Measurements from ENCODE around the gene RIN3. TPM values are rescaled to one million over a fixed set of nuclear protein-coding genes. Genes with fewer than 3 reads are reported as not detected.
A peak's percentile ranks its signal among the peaks of the same experiment; 100 is the strongest.

RIN3 gene
- total and polyA plus RNA-seq, 2 of the 4 experiments (the other 2 are of a cell fraction): 2.5 to 11.1 TPM

- Histone ChIP-seq H2BK120ac (ENCODE audit: low read depth, low read length) (peak overlapping the region; percentile 99), H3K9me3 (ENCODE audit: control insufficient read depth, insufficient read depth, low read length) (no peaks in the 10 kb centered on the region), H3K23ac (ENCODE audit: low read depth, low read length) (peak overlapping the region; percentile 90), H4K91ac (ENCODE audit: insufficient read depth, low read depth, low read length) (peak overlapping the region; percentile 92), H3K9me1 (ENCODE audit: insufficient read depth, low read length) (peaks cover 9% of the 10 kb centered on the region), H3K79me1 (ENCODE audit: low read depth in 1 of 2, low read length in 2 of 2) (peaks cover 9 to 29% of the 10 kb centered on the region in 2 experiments; a peak in 3 of 4 replicates), H2AK9ac (replicated peaks; ENCODE audit: low read depth, low read length, poor library complexity) (peak overlapping the region; percentile 90), H4K8ac (ENCODE audit: low read depth in 2 of 2, low read length in 2 of 2) (peak overlapping the region; percentile 83 to 88), H4K20me1 (ENCODE audit: insufficient read depth, low read length) (no peaks in the 10 kb centered on the region; the same call in 1 of the 2 replicates), H3K27me3 (ENCODE audit: control insufficient read depth, insufficient read depth, low read length) (no peaks in the 10 kb centered on the region), H3K4me2 (ENCODE audit: low read depth, low read length) (no peak overlapping the region; the same call in 1 of the 2 replicates), H3K36me3 (ENCODE audit: control insufficient read depth, insufficient read depth, low read length) (no peaks in the 10 kb centered on the region), H2BK15ac (ENCODE audit: low read depth, low read length) (peak overlapping the region; percentile 98), H2BK5ac (ENCODE audit: low read depth, low read length, poor library complexity, severe bottlenecking) (peak overlapping the region; percentile 90), H3K18ac (ENCODE audit: low read depth, low read length) (peak overlapping the region; percentile 82), H2AFZ (replicated peaks; ENCODE audit: low read length, poor library complexity) (peak overlapping the region; percentile 85), H3K27ac (ENCODE audit: insufficient read depth, low read length) (peak overlapping the region; percentile 92), H3K9ac (ENCODE audit: low read depth, low read length) (peak overlapping the region; percentile 33), H2BK20ac (ENCODE audit: low read depth, low read length) (peak overlapping the region; percentile 95), H3K4ac (ENCODE audit: low read depth, low read length) (peak overlapping the region; percentile 96), H2AK5ac (ENCODE audit: low read depth, low read length) (peak overlapping the region; percentile 95), H3K4me1 (ENCODE audit: control insufficient read depth, insufficient read depth, low read length) (peaks cover 13% of the 10 kb centered on the region), H3K56ac (ENCODE audit: extremely low read depth, insufficient read depth, low read length) (peak overlapping the region; percentile 94), H4K5ac (ENCODE audit: low read depth, low read length) (peak overlapping the region; percentile 70), H3K14ac (replicated peaks; ENCODE audit: low read depth, low read length) (peak overlapping the region; percentile 97), H3K4me3 (ENCODE audit: insufficient read depth, low read depth, low read length) (no peak overlapping the region)
- in situ Hi-C loops (cut with MboI; ENCODE audit: low sequenced_read_pairs) (no loop called here), dilution Hi-C loops (cut with HindIII; ENCODE audit: low sequenced_read_pairs, unreplicated experiment) (no loop called here), intact Hi-C loops (cut with micrococcal nuclease) (loop anchor here (5.0 to 10.0 kb wide), 2 partner anchors 134 to 171 kb away; no protein-coding TSS in a partner anchor)
- ChIA-PET POLR2A (ENCODE audit: unreplicated experiment) (no interaction called here), CTCF (no interaction called here)
- TF ChIP-seq BHLHE40 (IDR thresholded peaks at IDR 0.05; ENCODE audit: low read depth, low read length): no peak
- TF ChIP-seq RFX5 (IDR thresholded peaks at IDR 0.05; ENCODE audit: low read depth, low read length): no peak
- TF ChIP-seq RAD21 (IDR thresholded peaks at IDR 0.05; ENCODE audit: low read length): no peak
- no peak for TF ChIP-seq POLR2A (IDR thresholded peaks at IDR 0.05; ENCODE audit: low read depth, low read length)
- no peak for TF ChIP-seq NFE2L2 (IDR thresholded peaks at IDR 0.05; ENCODE audit: low read depth, low read length)
- no CpG with 5 or more reads among the region's 2 CpGs for WGBS, 2 experiments (ENCODE audit: extremely low coverage in 2 of 2, insufficient read length in 1 of 2)
- ATAC-seq (ENCODE audit: low read depth) (no peak), DNase-seq (no peak)
- BruUV-seq (replicated peaks): no TSS peak
These were observed 2.6 kb upstream of the RIN3 start for GRCh38 chr14:92510972-92511371.
